ENCODE measurements around the gene SCLY.

DNA sequence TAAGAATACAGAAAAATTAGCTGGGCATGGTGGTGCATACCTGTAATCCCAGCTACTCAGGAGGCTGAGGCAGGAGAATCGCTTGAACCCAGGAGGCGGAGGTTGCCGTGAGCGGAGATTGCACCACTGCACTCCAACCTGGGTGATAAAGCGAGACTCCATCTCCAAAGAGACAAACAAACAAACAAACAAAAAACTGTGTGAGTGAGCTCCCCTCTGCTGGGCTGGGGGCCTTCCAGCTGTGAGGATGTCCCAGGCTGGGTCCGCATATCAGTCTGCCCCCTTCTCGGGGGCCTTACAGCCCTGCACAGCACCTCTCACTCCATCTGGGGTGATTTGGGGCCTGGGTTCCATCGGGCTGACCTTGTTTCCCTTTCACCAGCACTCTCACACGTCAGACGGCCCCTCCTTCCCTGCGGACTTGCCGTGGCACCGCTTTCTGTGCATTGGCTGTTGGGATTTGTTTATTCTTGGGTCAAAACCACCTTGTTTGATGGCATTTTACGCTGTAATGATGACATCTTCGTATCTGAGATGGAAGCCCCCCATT lies 74.9 kb downstream of the SCLY start:
- TF ChIP-seq, protein P1, sequence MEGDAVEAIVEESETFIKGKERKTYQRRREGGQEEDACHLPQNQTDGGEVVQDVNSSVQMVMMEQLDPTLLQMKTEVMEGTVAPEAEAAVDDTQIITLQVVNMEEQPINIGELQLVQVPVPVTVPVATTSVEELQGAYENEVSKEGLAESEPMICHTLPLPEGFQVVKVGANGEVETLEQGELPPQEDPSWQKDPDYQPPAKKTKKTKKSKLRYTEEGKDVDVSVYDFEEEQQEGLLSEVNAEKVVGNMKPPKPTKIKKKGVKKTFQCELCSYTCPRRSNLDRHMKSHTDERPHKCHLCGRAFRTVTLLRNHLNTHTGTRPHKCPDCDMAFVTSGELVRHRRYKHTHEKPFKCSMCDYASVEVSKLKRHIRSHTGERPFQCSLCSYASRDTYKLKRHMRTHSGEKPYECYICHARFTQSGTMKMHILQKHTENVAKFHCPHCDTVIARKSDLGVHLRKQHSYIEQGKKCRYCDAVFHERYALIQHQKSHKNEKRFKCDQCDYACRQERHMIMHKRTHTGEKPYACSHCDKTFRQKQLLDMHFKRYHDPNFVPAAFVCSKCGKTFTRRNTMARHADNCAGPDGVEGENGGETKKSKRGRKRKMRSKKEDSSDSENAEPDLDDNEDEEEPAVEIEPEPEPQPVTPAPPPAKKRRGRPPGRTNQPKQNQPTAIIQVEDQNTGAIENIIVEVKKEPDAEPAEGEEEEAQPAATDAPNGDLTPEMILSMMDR (CRISPR knock-in tag; IDR thresholded peaks at IDR 0.05), result no peak
- TF ChIP-seq, protein P2, sequence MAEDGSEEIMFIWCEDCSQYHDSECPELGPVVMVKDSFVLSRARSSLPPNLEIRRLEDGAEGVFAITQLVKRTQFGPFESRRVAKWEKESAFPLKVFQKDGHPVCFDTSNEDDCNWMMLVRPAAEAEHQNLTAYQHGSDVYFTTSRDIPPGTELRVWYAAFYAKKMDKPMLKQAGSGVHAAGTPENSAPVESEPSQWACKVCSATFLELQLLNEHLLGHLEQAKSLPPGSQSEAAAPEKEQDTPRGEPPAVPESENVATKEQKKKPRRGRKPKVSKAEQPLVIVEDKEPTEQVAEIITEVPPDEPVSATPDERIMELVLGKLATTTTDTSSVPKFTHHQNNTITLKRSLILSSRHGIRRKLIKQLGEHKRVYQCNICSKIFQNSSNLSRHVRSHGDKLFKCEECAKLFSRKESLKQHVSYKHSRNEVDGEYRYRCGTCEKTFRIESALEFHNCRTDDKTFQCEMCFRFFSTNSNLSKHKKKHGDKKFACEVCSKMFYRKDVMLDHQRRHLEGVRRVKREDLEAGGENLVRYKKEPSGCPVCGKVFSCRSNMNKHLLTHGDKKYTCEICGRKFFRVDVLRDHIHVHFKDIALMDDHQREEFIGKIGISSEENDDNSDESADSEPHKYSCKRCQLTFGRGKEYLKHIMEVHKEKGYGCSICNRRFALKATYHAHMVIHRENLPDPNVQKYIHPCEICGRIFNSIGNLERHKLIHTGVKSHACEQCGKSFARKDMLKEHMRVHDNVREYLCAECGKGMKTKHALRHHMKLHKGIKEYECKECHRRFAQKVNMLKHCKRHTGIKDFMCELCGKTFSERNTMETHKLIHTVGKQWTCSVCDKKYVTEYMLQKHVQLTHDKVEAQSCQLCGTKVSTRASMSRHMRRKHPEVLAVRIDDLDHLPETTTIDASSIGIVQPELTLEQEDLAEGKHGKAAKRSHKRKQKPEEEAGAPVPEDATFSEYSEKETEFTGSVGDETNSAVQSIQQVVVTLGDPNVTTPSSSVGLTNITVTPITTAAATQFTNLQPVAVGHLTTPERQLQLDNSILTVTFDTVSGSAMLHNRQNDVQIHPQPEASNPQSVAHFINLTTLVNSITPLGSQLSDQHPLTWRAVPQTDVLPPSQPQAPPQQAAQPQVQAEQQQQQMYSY (CRISPR knock-in tag; IDR thresholded peaks at IDR 0.05), result no peak
- TF ChIP-seq, protein P3, sequence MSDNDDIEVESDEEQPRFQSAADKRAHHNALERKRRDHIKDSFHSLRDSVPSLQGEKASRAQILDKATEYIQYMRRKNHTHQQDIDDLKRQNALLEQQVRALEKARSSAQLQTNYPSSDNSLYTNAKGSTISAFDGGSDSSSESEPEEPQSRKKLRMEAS (IDR thresholded peaks at IDR 0.05), result no peak
